IPS DF 6.9 (cell line): ENCODE measurements around the gene SERPINB5.

Experiments used
- DNase-seq: peaks from one replicate; pipeline ENCODE4 v3.0.0-alpha.2; 2013; ENCODE audit warnings: low read depth, low spot score
- H3K27ac ChIP-seq: one replicate; pipeline ENCODE4 v1.5.1; 2013; ENCODE audit warnings: low read length, control low read depth
- H3K27me3 ChIP-seq: 2 replicates; pipeline ENCODE4 v1.6.1; 2013; ENCODE audit warnings: mild to moderate bottlenecking, low read length; ENCODE audit not compliant: control insufficient read depth, insufficient read depth
- H3K36me3 ChIP-seq: 2 replicates; pipeline ENCODE4 v1.6.1; 2013; ENCODE audit warnings: low read length; ENCODE audit not compliant: control insufficient read depth, insufficient read depth
- H3K4me1 ChIP-seq: 2 replicates; pipeline ENCODE4 v1.6.1; 2013; ENCODE audit warnings: low read length; ENCODE audit not compliant: control insufficient read depth, insufficient read depth
- H3K4me3 ChIP-seq: 2 replicates; pipeline ENCODE4 v1.5.1; 2013; ENCODE audit warnings: mild to moderate bottlenecking, low read length
- H3K9me3 ChIP-seq: 2 replicates; pipeline ENCODE4 v1.6.1; 2013; ENCODE audit warnings: low read length, inconsistent platforms; ENCODE audit not compliant: control insufficient read depth, insufficient read depth
- WGBS: extraction: QIAGEN DNeasy Blood & Tissue Kit; methylation state at CpG from one replicate; pipeline ENCODE4 v1.1.7; 2013; ENCODE audit warnings: mixed read lengths, missing lambda C conversion rate; ENCODE audit not compliant: insufficient read length, insufficient coverage; 5-methylcytosine and 5-hydroxymethylcytosine counted together

SERPINB5 gene

DNA sequence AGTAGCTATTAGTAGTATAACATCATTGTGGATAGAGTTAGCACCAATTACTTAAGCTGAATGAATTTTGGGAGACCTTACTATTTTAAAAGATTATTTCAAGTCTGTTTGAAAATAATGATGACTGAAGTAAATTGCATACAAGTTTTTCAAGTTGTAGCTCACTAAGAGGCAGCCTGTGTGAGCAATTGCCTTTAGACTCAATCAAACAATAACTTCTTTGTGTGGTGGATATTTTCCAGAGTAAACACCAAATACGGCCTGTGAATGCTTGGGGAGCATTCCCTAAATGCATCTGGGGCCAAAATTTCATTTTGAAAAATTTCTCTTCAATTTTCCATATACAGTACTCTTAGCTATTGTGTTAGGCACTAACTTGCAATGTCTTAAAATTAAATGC lies 73.3 kb downstream of the SERPINB5 start:
- Histone ChIP-seq H3K27ac (no peak overlapping the region), H3K4me3 (no peak overlapping the region), H3K36me3 (no peaks in the 10 kb centered on the region), H3K9me3 (no peaks in the 10 kb centered on the region), H3K27me3 (no peaks in the 10 kb centered on the region), H3K4me1 (no peaks in the 10 kb centered on the region)
- no peak for DNase-seq
- WGBS: no CpG with 5 or more reads among the region's 1 CpG

- DNase-seq: no peak
- 100% methylated on average over 1 of the region's 3 CpGs for WGBS
- Histone ChIP-seq H3K4me1 (no peaks in the 10 kb centered on the region), H3K36me3 (no peaks in the 10 kb centered on the region), H3K27ac (no peak overlapping the region), H3K9me3 (no peaks in the 10 kb centered on the region), H3K4me3 (no peak overlapping the region), H3K27me3 (no peaks in the 10 kb centered on the region)
Observed at GRCh38 chr18:63551769-63552168, 75.0 kb downstream of the SERPINB5 start.

DNA sequence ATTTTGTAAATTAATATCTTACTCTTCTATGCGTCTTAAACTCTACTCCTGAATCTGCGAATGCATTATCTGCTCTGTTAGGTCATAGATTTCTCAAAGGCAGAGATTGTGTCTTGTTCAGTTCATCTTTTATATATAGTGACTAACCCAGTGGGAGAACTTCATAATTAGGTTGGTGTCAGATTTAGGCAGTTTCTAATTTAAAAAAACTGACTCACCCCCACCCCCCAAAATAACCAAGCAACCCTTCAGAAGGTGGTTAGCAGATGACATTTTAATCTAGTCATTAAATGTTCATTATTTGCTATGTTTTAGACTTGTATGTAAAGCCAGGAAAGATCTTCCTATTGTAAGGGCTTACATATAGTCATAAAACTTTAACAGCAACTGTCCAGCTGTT lies 75.8 kb downstream of the SERPINB5 start:
- Histone ChIP-seq H3K4me3 (no peak overlapping the region), H3K36me3 (no peaks in the 10 kb centered on the region), H3K9me3 (no peaks in the 10 kb centered on the region), H3K27ac (no peak overlapping the region), H3K27me3 (no peaks in the 10 kb centered on the region), H3K4me1 (no peaks in the 10 kb centered on the region)
- no CpG with 5 or more reads among the region's 2 CpGs for WGBS
- DNase-seq: no peak

- no peak overlapping the region for H3K4me3 ChIP-seq
- no peaks in the 10 kb centered on the region for H3K9me3 ChIP-seq
- no peak for DNase-seq
- no CpG with 5 or more reads among the region's 1 CpG for WGBS
- no peaks in the 10 kb centered on the region for H3K4me1 ChIP-seq
- no peak overlapping the region for H3K27ac ChIP-seq
- H3K36me3 ChIP-seq: no peaks in the 10 kb centered on the region
- no peaks in the 10 kb centered on the region for H3K27me3 ChIP-seq
Observed at GRCh38 chr18:63553081-63553480, 76.3 kb downstream of the SERPINB5 start.
